AG08395 (cell line): Measurements from ENCODE around the gene ACRV1.
"Not testable (repeated sequence)": the region's sequence is repeated elsewhere in the genome, so short reads cannot be mapped to it uniquely, and the experiment has no call there.

Experiments
- DNase-seq: peaks from one replicate; pipeline ENCODE4 v3.0.0; 2012; ENCODE audit warnings: mixed read lengths, low spot score

Gene ACRV1

GRCh38 chr11:125680747-125681146 is at the start of gene ACRV1:
ACRV1 (minus strand) TSS chr11:125680847; CDS start chr11:125680780, 67 bp downstream.
- no peak for DNase-seq

- DNase-seq: no peak
Measured at GRCh38 chr11:125728969-125729368, 48.3 kb upstream of the ACRV1 start.

GRCh38 chr11:125724125-125724524 is 43.5 kb upstream of the ACRV1 start:
- peak; percentile 17 for DNase-seq

- DNase-seq: no peak
Measured at GRCh38 chr11:125720781-125721180, 40.1 kb upstream of the ACRV1 start.

GRCh38 chr11:125704686-125705085 is 24.0 kb upstream of the ACRV1 start:
- DNase-seq: not testable (repeated sequence)

- DNase-seq: no peak
Measured at GRCh38 chr11:125701858-125702621, 21.4 kb upstream of the ACRV1 start.

GRCh38 chr11:125701018-125701610 is 20.5 kb upstream of the ACRV1 start:
- no peak for DNase-seq

- DNase-seq: no peak
Measured at GRCh38 chr11:125694951-125695350, 14.3 kb upstream of the ACRV1 start.

GRCh38 chr11:125692887-125693286 is 12.2 kb upstream of the ACRV1 start:
- no peak for DNase-seq

- DNase-seq: no peak
Measured at GRCh38 chr11:125690006-125690405, 9.4 kb upstream of the ACRV1 start.

GRCh38 chr11:125689274-125689859 is 8.7 kb upstream of the ACRV1 start:
- no peak for DNase-seq

- no peak for DNase-seq
Measured at GRCh38 chr11:125688632-125689031, 8.0 kb upstream of the ACRV1 start.

- DNase-seq: no peak
Measured at GRCh38 chr11:125688066-125688465, 7.4 kb upstream of the ACRV1 start.

- DNase-seq: no peak
Measured at GRCh38 chr11:125685228-125685627, 4.6 kb upstream of the ACRV1 start.

GRCh38 chr11:125679837-125680236 is 810 bp downstream of the ACRV1 start:
- DNase-seq: no peak

- DNase-seq: no peak
Measured at GRCh38 chr11:125679397-125679796, 1.2 kb downstream of the ACRV1 start.

GRCh38 chr11:125675196-125675595 is 5.5 kb downstream of the ACRV1 start:
- DNase-seq: no peak

- DNase-seq: no peak
Measured at GRCh38 chr11:125674210-125674609, 6.4 kb downstream of the ACRV1 start.

- no peak for DNase-seq
Measured at GRCh38 chr11:125671561-125671960, 9.1 kb downstream of the ACRV1 start.

GRCh38 chr11:125670172-125670571 is 10.5 kb downstream of the ACRV1 start:
- no peak for DNase-seq

- no peak for DNase-seq
Measured at GRCh38 chr11:125667151-125667550, 13.5 kb downstream of the ACRV1 start.

GRCh38 chr11:125663910-125664309 is 16.7 kb downstream of the ACRV1 start:
- DNase-seq: no peak

- DNase-seq: no peak
Measured at GRCh38 chr11:125662689-125663088, 18.0 kb downstream of the ACRV1 start.
